Parathyroid adenoma (tissue), 2 donors: ENCODE measurements around the gene CD81.

Source experiments
- H2AFZ ChIP-seq: fragments of 300-600 bp; sonication (generic); one replicate; pipeline ENCODE4 v1.7.0; 2017; ENCODE audit warnings: antibody characterized with exemption, mild to moderate bottlenecking
- H3K27ac ChIP-seq: fragments of 300-600 bp; sonication (generic); one replicate; pipeline ENCODE4 v1.7.0; 2017
- H3K27me3 ChIP-seq: fragments of 300-600 bp; sonication (generic); one replicate; pipeline ENCODE4 v1.7.0; 2017; ENCODE audit warnings: low read length; ENCODE audit not compliant: control insufficient read depth, insufficient read depth
- H3K36me3 ChIP-seq: fragments of 300-600 bp; sonication (generic); one replicate; pipeline ENCODE4 v1.7.0; 2017; ENCODE audit warnings: low read length; ENCODE audit not compliant: control insufficient read depth, insufficient read depth
- H3K4me1 ChIP-seq: fragments of 300-600 bp; sonication (generic); one replicate; pipeline ENCODE4 v1.7.0; 2017; ENCODE audit warnings: control low read depth
- H3K4me2 ChIP-seq: fragments of 300-600 bp; sonication (generic); one replicate; pipeline ENCODE4 v1.7.0; 2017; ENCODE audit warnings: low read length
- H3K4me3 ChIP-seq: fragments of 300-600 bp; sonication (generic); one replicate; pipeline ENCODE4 v1.7.0; 2017; ENCODE audit warnings: low read depth, low read length
- H3K79me2 ChIP-seq: fragments of 300-600 bp; sonication (generic); one replicate; pipeline ENCODE4 v1.7.0; 2017; ENCODE audit warnings: control low read depth
- H3K9ac ChIP-seq: fragments of 300-600 bp; sonication (generic); one replicate; pipeline ENCODE4 v1.7.0; 2017; ENCODE audit warnings: mild to moderate bottlenecking
- H3K9me3 ChIP-seq: fragments of 300-600 bp; sonication (generic); one replicate; pipeline ENCODE4 v1.7.0; 2017; ENCODE audit warnings: low read length; ENCODE audit not compliant: control insufficient read depth
- TF ChIP-seq, protein P1 (sequence below): fragments of 300-600 bp; sonication (generic); IDR thresholded peaks from one replicate; pipeline ENCODE4 v1.7.0; 2017; ENCODE audit warnings: antibody characterized with exemption, mild to moderate bottlenecking
- donor health status: primary hyperparathyroidism.

CD81 gene

DNA sequence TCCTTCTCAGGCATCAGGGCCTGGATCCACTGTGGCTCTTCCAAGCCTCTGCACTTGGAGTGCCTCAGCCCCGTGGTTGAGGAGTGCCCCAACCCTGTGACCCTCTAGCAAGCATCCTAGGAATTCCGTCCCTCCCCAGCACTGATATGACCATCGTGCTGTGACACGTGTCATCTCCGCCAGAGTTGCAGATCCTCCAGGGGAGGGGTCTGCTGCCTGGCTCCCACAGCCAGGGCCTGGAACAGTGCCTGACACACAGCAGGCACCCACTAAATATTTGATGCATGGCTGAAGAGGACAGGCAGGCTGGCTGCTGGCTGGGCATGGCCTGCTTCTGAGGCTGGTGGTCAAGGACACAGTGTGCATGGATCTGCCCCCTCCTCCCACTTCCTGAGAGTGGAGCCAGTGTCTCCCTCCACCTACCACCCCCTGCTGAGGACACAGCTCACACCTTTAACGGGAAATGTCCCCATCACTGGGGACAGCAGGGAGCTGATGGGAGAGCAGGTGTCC, 1.7 kb upstream of the CD81 start:
- Histone ChIP-seq H3K27me3 (no peaks in the 10 kb centered on the region), H3K4me2 (no peak overlapping the region), H3K79me2 (peaks cover 11% of the 10 kb centered on the region), H3K36me3 (no peaks in the 10 kb centered on the region), H3K9me3 (no peaks in the 10 kb centered on the region), H3K4me3 (no peak overlapping the region), H3K4me1 (no peaks in the 10 kb centered on the region), H3K27ac (no peak overlapping the region), H2AFZ (no peak overlapping the region), H3K9ac (no peak overlapping the region)
- TF ChIP-seq, protein P1, sequence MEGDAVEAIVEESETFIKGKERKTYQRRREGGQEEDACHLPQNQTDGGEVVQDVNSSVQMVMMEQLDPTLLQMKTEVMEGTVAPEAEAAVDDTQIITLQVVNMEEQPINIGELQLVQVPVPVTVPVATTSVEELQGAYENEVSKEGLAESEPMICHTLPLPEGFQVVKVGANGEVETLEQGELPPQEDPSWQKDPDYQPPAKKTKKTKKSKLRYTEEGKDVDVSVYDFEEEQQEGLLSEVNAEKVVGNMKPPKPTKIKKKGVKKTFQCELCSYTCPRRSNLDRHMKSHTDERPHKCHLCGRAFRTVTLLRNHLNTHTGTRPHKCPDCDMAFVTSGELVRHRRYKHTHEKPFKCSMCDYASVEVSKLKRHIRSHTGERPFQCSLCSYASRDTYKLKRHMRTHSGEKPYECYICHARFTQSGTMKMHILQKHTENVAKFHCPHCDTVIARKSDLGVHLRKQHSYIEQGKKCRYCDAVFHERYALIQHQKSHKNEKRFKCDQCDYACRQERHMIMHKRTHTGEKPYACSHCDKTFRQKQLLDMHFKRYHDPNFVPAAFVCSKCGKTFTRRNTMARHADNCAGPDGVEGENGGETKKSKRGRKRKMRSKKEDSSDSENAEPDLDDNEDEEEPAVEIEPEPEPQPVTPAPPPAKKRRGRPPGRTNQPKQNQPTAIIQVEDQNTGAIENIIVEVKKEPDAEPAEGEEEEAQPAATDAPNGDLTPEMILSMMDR, result no peak

DNA sequence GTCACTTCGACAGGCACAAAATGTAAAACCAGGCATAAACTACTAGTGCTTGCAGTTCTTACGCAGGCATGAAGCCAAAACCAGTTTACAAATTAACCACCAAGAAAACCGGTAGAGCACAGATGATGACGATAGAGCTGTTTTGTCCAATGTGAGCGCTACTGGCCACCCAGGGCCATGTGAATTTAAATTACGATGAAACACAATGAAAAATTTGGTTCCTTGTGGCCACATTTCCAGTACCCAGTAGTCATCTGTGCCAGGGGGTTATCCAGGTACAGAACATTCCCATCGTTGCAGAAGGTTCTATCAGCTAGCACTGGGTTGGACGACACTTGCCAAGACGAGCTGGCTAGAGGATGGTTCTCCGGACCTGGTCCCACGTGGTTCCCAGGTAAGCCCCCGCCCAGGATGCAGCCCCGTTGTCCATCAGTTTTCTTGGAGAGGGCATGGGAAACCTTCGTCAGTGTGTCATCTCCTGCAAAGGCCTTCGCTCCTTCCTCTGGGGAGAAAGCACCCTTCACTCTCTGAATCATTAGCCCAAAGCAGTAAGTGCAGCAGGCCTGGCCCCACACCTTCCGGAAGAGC, 1.1 kb upstream of the CD81 start:
- H3K4me1 ChIP-seq, result no peaks in the 10 kb centered on the region
- no peaks in the 10 kb centered on the region for H3K36me3 ChIP-seq
- no peak overlapping the region for H3K4me2 ChIP-seq
- TF ChIP-seq, protein P1, result no peak
- no peak overlapping the region for H3K9ac ChIP-seq
- H3K27me3 ChIP-seq, result no peaks in the 10 kb centered on the region
- no peak overlapping the region for H3K27ac ChIP-seq
- no peaks in the 10 kb centered on the region for H3K9me3 ChIP-seq
- H2AFZ ChIP-seq, result no peak overlapping the region
- no peak overlapping the region for H3K4me3 ChIP-seq
- peaks cover 11% of the 10 kb centered on the region for H3K79me2 ChIP-seq

GRCh38 chr11:2377511-2378443, 667 bp downstream of the CD81 start:
- Histone ChIP-seq H2AFZ (peak overlapping the region; percentile 56), H3K9ac (peak overlapping the region; percentile 87), H3K9me3 (no peaks in the 10 kb centered on the region), H3K4me3 (peak overlapping the region; percentile 75), H3K36me3 (no peaks in the 10 kb centered on the region), H3K27me3 (no peaks in the 10 kb centered on the region), H3K4me2 (peak overlapping the region; percentile 69), H3K4me1 (no peaks in the 10 kb centered on the region), H3K27ac (peak overlapping the region; percentile 87), H3K79me2 (peaks cover 11% of the 10 kb centered on the region)
- TF ChIP-seq, protein P1, result no peak

DNA sequence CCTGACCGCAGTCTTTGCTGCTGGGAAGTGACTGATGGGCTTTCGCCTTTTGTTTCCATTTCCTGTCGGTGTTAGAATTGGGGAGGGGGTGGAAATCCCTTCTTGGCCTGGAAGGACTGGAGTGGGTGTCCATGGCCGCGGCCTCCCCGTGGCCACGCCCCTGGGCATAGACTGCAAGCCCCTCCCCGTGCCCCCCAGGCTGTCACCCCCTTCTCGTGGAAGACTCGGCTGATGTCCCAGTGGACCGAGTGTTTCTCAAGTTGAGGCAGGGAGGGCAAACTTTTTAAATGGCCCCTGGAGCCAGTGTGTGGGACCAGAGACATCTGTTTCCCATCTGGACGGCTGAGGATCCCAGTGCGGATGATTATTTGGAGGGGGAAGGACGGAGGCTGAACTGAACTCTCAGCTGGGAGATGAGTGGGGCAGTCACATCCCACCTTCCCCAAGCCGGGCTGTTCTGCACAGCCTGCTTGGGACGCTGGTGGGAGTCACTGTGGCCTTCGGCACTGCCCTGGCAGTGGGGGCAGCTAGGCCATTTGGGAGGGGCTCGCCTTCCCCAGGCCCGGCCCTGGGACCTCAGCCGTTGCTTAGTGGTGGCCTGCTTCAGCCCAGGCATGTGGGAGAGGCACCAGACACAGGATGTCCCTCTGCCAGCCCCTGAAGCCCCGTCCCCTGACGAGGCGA, 1.6 kb downstream of the CD81 start:
- Histone ChIP-seq H3K4me2 (peak overlapping the region; percentile 69), H3K4me3 (peak overlapping the region; percentile 75), H3K27ac (peak overlapping the region; percentile 87), H3K36me3 (no peaks in the 10 kb centered on the region), H3K9ac (peak overlapping the region; percentile 87), H2AFZ (no peak overlapping the region), H3K4me1 (no peaks in the 10 kb centered on the region), H3K27me3 (no peaks in the 10 kb centered on the region), H3K79me2 (peaks cover 11% of the 10 kb centered on the region), H3K9me3 (no peaks in the 10 kb centered on the region)
- TF ChIP-seq, protein P1, result no peak
